Measurements from ENCODE around the gene MAP1S. TPM values are rescaled to one million over a fixed set of nuclear protein-coding genes. Genes with fewer than 3 reads are reported as not detected.

MAP1S gene
- total and polyA plus RNA-seq, 2 of the 4 experiments (the other 2 are of a cell fraction) = 6.1 to 48.6 TPM

DNA sequence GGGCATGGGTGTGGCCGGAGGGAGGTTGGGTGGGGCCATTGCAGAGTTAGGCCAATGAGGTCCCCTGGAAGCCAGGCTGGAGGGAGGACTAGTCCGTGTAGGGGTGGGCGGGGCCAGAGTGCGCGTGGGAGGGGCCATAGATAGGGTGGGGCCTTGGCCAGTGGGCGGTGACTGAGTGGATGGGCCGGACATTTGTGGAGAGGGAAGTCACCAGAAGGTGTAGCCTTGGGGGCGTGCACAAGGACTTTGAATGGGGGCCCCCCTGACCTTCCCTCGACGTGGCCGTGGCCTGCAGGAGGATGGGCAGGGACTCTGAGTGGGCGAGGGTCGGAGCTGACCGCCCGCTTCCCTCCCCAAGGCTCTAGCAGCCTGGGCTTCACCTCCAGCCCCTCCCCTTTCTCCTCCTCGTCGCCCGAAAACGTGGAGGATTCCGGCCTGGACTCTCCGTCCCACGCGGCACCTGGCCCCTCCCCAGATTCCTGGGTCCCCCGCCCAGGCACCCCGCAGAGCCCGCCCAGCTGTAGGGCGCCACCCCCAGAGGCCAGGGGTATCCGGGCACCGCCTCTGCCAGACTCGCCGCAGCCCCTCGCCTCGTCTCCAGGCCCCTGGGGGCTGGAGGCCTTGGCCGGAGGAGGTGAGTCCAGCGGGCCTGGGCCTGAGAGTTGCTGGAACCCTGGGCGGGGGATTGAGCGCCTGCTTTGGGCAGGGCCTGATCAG is 59.1 kb downstream of the MAP1S start:
- H4K20me1 ChIP-seq (ENCODE audit: insufficient read depth, low read length) = no peaks in the 10 kb centered on the region
- H4K5ac ChIP-seq (ENCODE audit: low read depth, low read length) = no peak overlapping the region
- 6% methylated on average over 4 of the region's 37 CpGs; no CpG with 5 or more reads in 1 of the 2 experiments for WGBS, 2 experiments (ENCODE audit: extremely low coverage in 2 of 2, insufficient read length in 1 of 2)
- dilution Hi-C loops (cut with HindIII; ENCODE audit: low sequenced_read_pairs, unreplicated experiment) (no loop called here), in situ Hi-C loops (cut with MboI; ENCODE audit: low sequenced_read_pairs) (no loop called here), intact Hi-C loops (cut with micrococcal nuclease) (no loop called here)
- H2BK20ac ChIP-seq (ENCODE audit: low read depth, low read length) = no peak overlapping the region
- no peak overlapping the region for H3K4ac ChIP-seq (ENCODE audit: low read depth, low read length)
- no peak overlapping the region for H2AK5ac ChIP-seq (ENCODE audit: low read depth, low read length)
- no peak overlapping the region for H2BK5ac ChIP-seq (ENCODE audit: low read depth, low read length, poor library complexity, severe bottlenecking)
- H4K91ac ChIP-seq (ENCODE audit: insufficient read depth, low read depth, low read length) = no peak overlapping the region
- no peak overlapping the region for H2BK120ac ChIP-seq (ENCODE audit: low read depth, low read length)
- no peak overlapping the region for H2BK15ac ChIP-seq (ENCODE audit: low read depth, low read length)
- no peaks in the 10 kb centered on the region for H3K36me3 ChIP-seq (ENCODE audit: control insufficient read depth, insufficient read depth, low read length)
- BruUV-seq (replicated peaks) = no TSS peak
- H2AFZ ChIP-seq (replicated peaks; ENCODE audit: low read length, poor library complexity) = peak overlapping the region; percentile 93
- no peak overlapping the region for H3K4me3 ChIP-seq (ENCODE audit: insufficient read depth, low read depth, low read length)
- peak; percentile 88 for ATAC-seq (ENCODE audit: low read depth)
- no peak overlapping the region for H4K8ac ChIP-seq (ENCODE audit: low read depth in 2 of 2, low read length in 2 of 2)
- no peak overlapping the region for H3K23ac ChIP-seq (ENCODE audit: low read depth, low read length)
- no peaks in the 10 kb centered on the region for H3K4me1 ChIP-seq (ENCODE audit: control insufficient read depth, insufficient read depth, low read length)
- H3K18ac ChIP-seq (ENCODE audit: low read depth, low read length) = no peak overlapping the region
- no peak overlapping the region for H3K56ac ChIP-seq (ENCODE audit: extremely low read depth, insufficient read depth, low read length)
- no peak overlapping the region for H3K27ac ChIP-seq (ENCODE audit: insufficient read depth, low read length)
- peak; percentile 10 for DNase-seq
- ChIA-PET CTCF (no interaction called here), POLR2A (ENCODE audit: unreplicated experiment) (no interaction called here)
- no peak for TF ChIP-seq RFX5 (IDR thresholded peaks at IDR 0.05; ENCODE audit: low read depth, low read length)
- TF ChIP-seq POLR2A (IDR thresholded peaks at IDR 0.05; ENCODE audit: low read depth, low read length) = no peak
- TF ChIP-seq RAD21 (IDR thresholded peaks at IDR 0.05; ENCODE audit: low read length) = no peak
- no peak for TF ChIP-seq FOS (IDR thresholded peaks at IDR 0.05; ENCODE audit: low read depth, low read length)
- TF ChIP-seq MAZ (IDR thresholded peaks at IDR 0.05; ENCODE audit: borderline replicate concordance, low read depth, low read length) = no peak
- TF ChIP-seq SMC3 (IDR thresholded peaks at IDR 0.05; ENCODE audit: low read depth, low read length) = no peak
- TF ChIP-seq CTCF (conservative IDR thresholded peaks at IDR 0.05; ENCODE audit: low read depth, low read length) = no peak
- TF ChIP-seq MAFK (IDR thresholded peaks at IDR 0.05; ENCODE audit: low read depth, low read length) = no peak
- no peak for TF ChIP-seq CHD1 (IDR thresholded peaks at IDR 0.05; ENCODE audit: low read depth, low read length)
- no peak for TF ChIP-seq CEBPB (IDR thresholded peaks at IDR 0.05; ENCODE audit: low read depth, low read length)
- TF ChIP-seq, protein P1, sequence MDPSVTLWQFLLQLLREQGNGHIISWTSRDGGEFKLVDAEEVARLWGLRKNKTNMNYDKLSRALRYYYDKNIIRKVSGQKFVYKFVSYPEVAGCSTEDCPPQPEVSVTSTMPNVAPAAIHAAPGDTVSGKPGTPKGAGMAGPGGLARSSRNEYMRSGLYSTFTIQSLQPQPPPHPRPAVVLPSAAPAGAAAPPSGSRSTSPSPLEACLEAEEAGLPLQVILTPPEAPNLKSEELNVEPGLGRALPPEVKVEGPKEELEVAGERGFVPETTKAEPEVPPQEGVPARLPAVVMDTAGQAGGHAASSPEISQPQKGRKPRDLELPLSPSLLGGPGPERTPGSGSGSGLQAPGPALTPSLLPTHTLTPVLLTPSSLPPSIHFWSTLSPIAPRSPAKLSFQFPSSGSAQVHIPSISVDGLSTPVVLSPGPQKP (IDR thresholded peaks at IDR 0.05; ENCODE audit: borderline replicate concordance, low read depth, low read length) = no peak
- TF ChIP-seq, protein P2, sequence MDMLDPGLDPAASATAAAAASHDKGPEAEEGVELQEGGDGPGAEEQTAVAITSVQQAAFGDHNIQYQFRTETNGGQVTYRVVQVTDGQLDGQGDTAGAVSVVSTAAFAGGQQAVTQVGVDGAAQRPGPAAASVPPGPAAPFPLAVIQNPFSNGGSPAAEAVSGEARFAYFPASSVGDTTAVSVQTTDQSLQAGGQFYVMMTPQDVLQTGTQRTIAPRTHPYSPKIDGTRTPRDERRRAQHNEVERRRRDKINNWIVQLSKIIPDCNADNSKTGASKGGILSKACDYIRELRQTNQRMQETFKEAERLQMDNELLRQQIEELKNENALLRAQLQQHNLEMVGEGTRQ (IDR thresholded peaks at IDR 0.05; ENCODE audit: low read depth, low read length) = no peak
- TF ChIP-seq NFE2L2 (IDR thresholded peaks at IDR 0.05; ENCODE audit: low read depth, low read length) = no peak
- no peak for TF ChIP-seq BHLHE40 (IDR thresholded peaks at IDR 0.05; ENCODE audit: low read depth, low read length)
- TF ChIP-seq RCOR1 (IDR thresholded peaks at IDR 0.05; ENCODE audit: insufficient replicate concordance, low read length) = no peak
- no peak for TF ChIP-seq MXI1 (IDR thresholded peaks at IDR 0.05; ENCODE audit: borderline replicate concordance, low read depth, low read length)
- H3K9me3 ChIP-seq (ENCODE audit: control insufficient read depth, insufficient read depth, low read length) = no peaks in the 10 kb centered on the region
- no peaks in the 10 kb centered on the region; the same call in 1 of the 2 replicates for H3K27me3 ChIP-seq (ENCODE audit: control insufficient read depth, insufficient read depth, low read length)
- H3K9ac ChIP-seq (ENCODE audit: low read depth, low read length) = no peak overlapping the region
- no peaks in the 10 kb centered on the region for H3K9me1 ChIP-seq (ENCODE audit: insufficient read depth, low read length)
- no peak overlapping the region; the same call in 1 of the 2 replicates for H3K4me2 ChIP-seq (ENCODE audit: low read depth, low read length)
- peak overlapping the region; percentile 42 for H2AK9ac ChIP-seq (replicated peaks; ENCODE audit: low read depth, low read length, poor library complexity)
- H3K79me1 ChIP-seq (ENCODE audit: low read depth in 1 of 2, low read length in 2 of 2) = no peaks in the 10 kb centered on the region
- H3K14ac ChIP-seq (replicated peaks; ENCODE audit: low read depth, low read length) = no peak overlapping the region
